ENCODE results near the gene HYAL1.

DNA sequence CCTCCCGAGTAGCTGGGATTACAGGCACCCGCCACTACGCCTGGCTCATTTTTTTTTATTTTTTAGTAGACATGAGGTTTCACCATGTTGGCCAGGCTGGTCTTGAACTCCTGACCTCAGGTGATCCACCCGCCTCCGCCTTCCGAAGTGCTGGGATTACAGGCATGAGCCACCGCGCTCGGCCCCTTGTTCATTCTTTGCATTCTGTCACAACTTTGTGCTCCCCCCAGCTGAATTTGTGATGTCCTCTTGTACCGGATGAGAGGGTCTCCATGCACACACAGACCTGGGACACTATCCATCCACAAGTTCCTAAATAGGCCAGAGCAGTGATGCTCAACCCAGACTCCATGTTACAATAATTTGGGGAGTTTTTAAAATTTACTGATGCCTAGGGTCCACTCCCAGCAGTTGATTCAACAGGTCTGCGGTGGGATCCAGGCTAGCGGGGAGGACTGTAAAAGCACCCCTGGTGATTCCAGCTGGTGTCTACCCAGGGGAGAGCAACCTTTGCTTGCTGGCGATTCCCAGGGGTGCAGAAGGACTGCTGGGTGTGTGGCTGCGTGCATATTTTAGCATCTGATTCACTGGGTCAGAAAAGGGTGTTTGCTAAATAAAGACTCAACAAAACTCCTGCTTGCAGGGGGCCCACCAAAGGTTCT, 36.2 kb upstream of the HYAL1 start:
- TF ChIP-seq, protein P1, sequence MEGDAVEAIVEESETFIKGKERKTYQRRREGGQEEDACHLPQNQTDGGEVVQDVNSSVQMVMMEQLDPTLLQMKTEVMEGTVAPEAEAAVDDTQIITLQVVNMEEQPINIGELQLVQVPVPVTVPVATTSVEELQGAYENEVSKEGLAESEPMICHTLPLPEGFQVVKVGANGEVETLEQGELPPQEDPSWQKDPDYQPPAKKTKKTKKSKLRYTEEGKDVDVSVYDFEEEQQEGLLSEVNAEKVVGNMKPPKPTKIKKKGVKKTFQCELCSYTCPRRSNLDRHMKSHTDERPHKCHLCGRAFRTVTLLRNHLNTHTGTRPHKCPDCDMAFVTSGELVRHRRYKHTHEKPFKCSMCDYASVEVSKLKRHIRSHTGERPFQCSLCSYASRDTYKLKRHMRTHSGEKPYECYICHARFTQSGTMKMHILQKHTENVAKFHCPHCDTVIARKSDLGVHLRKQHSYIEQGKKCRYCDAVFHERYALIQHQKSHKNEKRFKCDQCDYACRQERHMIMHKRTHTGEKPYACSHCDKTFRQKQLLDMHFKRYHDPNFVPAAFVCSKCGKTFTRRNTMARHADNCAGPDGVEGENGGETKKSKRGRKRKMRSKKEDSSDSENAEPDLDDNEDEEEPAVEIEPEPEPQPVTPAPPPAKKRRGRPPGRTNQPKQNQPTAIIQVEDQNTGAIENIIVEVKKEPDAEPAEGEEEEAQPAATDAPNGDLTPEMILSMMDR (conservative IDR thresholded peaks at IDR 0.05; ENCODE audit: low read depth, low read length), result no peak
- TF ChIP-seq EZH2 (IDR thresholded peaks at IDR 0.05; ENCODE audit: borderline replicate concordance, low read depth, low read length, poor library complexity, severe bottlenecking), result no peak

All from A673 (cell line).